GM12892 (cell line): ENCODE results near the gene CD74.

Experiments used
- POLR2A ChIP-seq: IDR thresholded peaks from 2 replicates; pipeline ENCODE4 v1.6.1; 2011; ENCODE audit warnings: low read depth, low read length, control low read depth
- POLR2AphosphoS5 ChIP-seq: IDR thresholded peaks from 2 replicates; pipeline ENCODE4 v1.6.1; 2011; ENCODE audit warnings: low read depth, low read length, control low read depth
- TAF1 ChIP-seq: IDR thresholded peaks from 2 replicates; pipeline ENCODE4 v1.6.1; 2011; ENCODE audit warnings: low read depth, mild to moderate bottlenecking, control low read depth, low read length, borderline replicate concordance

DNA sequence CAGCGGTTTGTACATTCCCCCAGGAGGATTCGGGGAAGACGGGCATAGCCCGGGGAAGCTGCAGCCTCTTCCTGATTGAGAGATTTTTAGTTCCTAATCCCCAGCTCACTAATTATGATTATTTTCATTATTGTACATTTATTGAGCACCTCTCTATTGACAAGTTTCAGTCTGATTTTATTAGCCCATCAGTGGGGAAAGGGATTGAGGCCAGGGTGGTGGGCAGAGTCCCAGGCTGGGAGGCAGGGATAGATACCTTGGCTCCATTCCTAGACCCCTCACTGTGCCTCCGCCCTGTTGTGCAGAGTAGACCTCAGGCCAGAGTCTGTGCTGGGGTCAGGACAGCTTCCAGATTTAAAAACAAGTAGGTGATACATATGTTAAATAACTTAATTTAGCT lies 28.0 kb downstream of the CD74 start:
- TF ChIP-seq POLR2A, result no peak
- TF ChIP-seq POLR2AphosphoS5, result no peak
- no peak for TF ChIP-seq TAF1
